Dendritic cell treated with granulocyte-macrophage colony-stimulating factor and Interleukin-4, amounts not matched to agents 40 ng/mL and 50 ng/mL, for 4 days (primary cell): ENCODE data around the gene HSPA1B.
A peak's percentile ranks its signal among the peaks of the same experiment; 100 is the strongest.

Experiments
- H3K27ac Mint-ChIP-seq: one replicate; pipeline ENCODE4 v1.8.0; 2022; ENCODE audit warnings: mild to moderate bottlenecking, mixed read lengths
- H3K27me3 Mint-ChIP-seq: one replicate; pipeline ENCODE4 v1.8.0; 2022; ENCODE audit warnings: mild to moderate bottlenecking, mixed read lengths
- H3K36me3 Mint-ChIP-seq: one replicate; pipeline ENCODE4 v1.8.0; 2022; ENCODE audit warnings: low read depth, mixed read lengths
- H3K4me1 Mint-ChIP-seq: one replicate; pipeline ENCODE4 v1.8.0; 2022; ENCODE audit warnings: low read depth, mixed read lengths
- H3K4me3 Mint-ChIP-seq: one replicate; pipeline ENCODE4 v1.8.0; 2022; ENCODE audit warnings: mild to moderate bottlenecking, moderate library complexity, mixed read lengths
- H3K9me3 Mint-ChIP-seq: one replicate; pipeline ENCODE4 v1.8.0; 2022; ENCODE audit warnings: mixed read lengths
- intact Hi-C: fragments of 100-400 bp; cut with micrococcal nuclease; formaldehyde crosslinking; loops from one replicate; pipeline ENCODE4 v1.15.0; 2022

Gene HSPA1B

GRCh38 chr6:31827286-31828079, at the start of gene HSPA1B:
HSPA1B (plus strand) TSS chr6:31827738; CDS start chr6:31827951, 213 bp downstream.
- H3K36me3 Mint-ChIP-seq: peaks cover 19% of the 10 kb centered on the region
- peak within 1 kb of the TSS; percentile 90 for H3K4me3 Mint-ChIP-seq
- no peaks in the 10 kb centered on the region for H3K27me3 Mint-ChIP-seq
- no peaks in the 10 kb centered on the region for H3K9me3 Mint-ChIP-seq
- peak within 1 kb of the TSS; percentile 91 for H3K27ac Mint-ChIP-seq
- intact Hi-C loops: no loop called here
- peaks cover 45% of the 10 kb centered on the region for H3K4me1 Mint-ChIP-seq

GRCh38 chr6:31778193-31778592, 49.3 kb upstream of the HSPA1B start:
- Mint-ChIP-seq H3K36me3 (peaks cover 53% of the 10 kb centered on the region), H3K4me3 (no peak overlapping the region), H3K4me1 (peaks cover 38% of the 10 kb centered on the region), H3K27me3 (peaks cover 4% of the 10 kb centered on the region), H3K27ac (no peak overlapping the region), H3K9me3 (no peaks in the 10 kb centered on the region)
- intact Hi-C loops: no loop called here

- intact Hi-C loops: no loop called here
- Mint-ChIP-seq H3K9me3 (no peaks in the 10 kb centered on the region), H3K36me3 (peaks cover 63% of the 10 kb centered on the region), H3K4me3 (no peak overlapping the region), H3K27me3 (peaks cover 4% of the 10 kb centered on the region), H3K4me1 (peaks cover 37% of the 10 kb centered on the region), H3K27ac (no peak overlapping the region)
Observed at GRCh38 chr6:31778999-31779885, 48.3 kb upstream of the HSPA1B start.

GRCh38 chr6:31779908-31780307, 47.6 kb upstream of the HSPA1B start:
- H3K9me3 Mint-ChIP-seq: no peaks in the 10 kb centered on the region
- H3K4me1 Mint-ChIP-seq: peaks cover 37% of the 10 kb centered on the region
- intact Hi-C loops: no loop called here
- peaks cover 4% of the 10 kb centered on the region for H3K27me3 Mint-ChIP-seq
- peaks cover 69% of the 10 kb centered on the region for H3K36me3 Mint-ChIP-seq
- no peak overlapping the region for H3K27ac Mint-ChIP-seq
- H3K4me3 Mint-ChIP-seq: no peak overlapping the region

- H3K36me3 Mint-ChIP-seq: peaks cover 77% of the 10 kb centered on the region
- no peak overlapping the region for H3K27ac Mint-ChIP-seq
- no peaks in the 10 kb centered on the region for H3K9me3 Mint-ChIP-seq
- H3K4me1 Mint-ChIP-seq: peaks cover 29% of the 10 kb centered on the region
- intact Hi-C loops: no loop called here
- H3K4me3 Mint-ChIP-seq: no peak overlapping the region
- peaks cover 4% of the 10 kb centered on the region for H3K27me3 Mint-ChIP-seq
Observed at GRCh38 chr6:31780507-31781243, 46.9 kb upstream of the HSPA1B start.

- H3K4me1 Mint-ChIP-seq: peaks cover 21% of the 10 kb centered on the region
- peaks cover 1% of the 10 kb centered on the region for H3K27me3 Mint-ChIP-seq
Observed at GRCh38 chr6:31781244-31782125, 46.1 kb upstream of the HSPA1B start.

GRCh38 chr6:31782126-31782855, 45.2 kb upstream of the HSPA1B start:
- peaks cover 13% of the 10 kb centered on the region for H3K4me1 Mint-ChIP-seq
- H3K27ac Mint-ChIP-seq: no peak overlapping the region
- H3K36me3 Mint-ChIP-seq: peaks cover 93% of the 10 kb centered on the region
- H3K4me3 Mint-ChIP-seq: no peak overlapping the region
- H3K9me3 Mint-ChIP-seq: no peaks in the 10 kb centered on the region
- intact Hi-C loops: no loop called here
- H3K27me3 Mint-ChIP-seq: no peaks in the 10 kb centered on the region

More at GRCh38 chr6:31781244-31782125, 46.1 kb upstream of the HSPA1B start:
- Mint-ChIP-seq H3K9me3 (no peaks in the 10 kb centered on the region), H3K27ac (no peak overlapping the region), H3K4me3 (no peak overlapping the region), H3K36me3 (peaks cover 85% of the 10 kb centered on the region)
- intact Hi-C loops: no loop called here

GRCh38 chr6:31784098-31784925, 43.2 kb upstream of the HSPA1B start:
- Mint-ChIP-seq H3K4me1 (peaks cover 4% of the 10 kb centered on the region), H3K27ac (no peak overlapping the region), H3K9me3 (no peaks in the 10 kb centered on the region), H3K27me3 (no peaks in the 10 kb centered on the region), H3K4me3 (no peak overlapping the region), H3K36me3 (peaks cover 84% of the 10 kb centered on the region)
- intact Hi-C loops: no loop called here

- H3K27ac Mint-ChIP-seq: no peak overlapping the region
- H3K9me3 Mint-ChIP-seq: no peaks in the 10 kb centered on the region
- peaks cover 83% of the 10 kb centered on the region for H3K36me3 Mint-ChIP-seq
- H3K27me3 Mint-ChIP-seq: no peaks in the 10 kb centered on the region
- intact Hi-C loops: no loop called here
- H3K4me3 Mint-ChIP-seq: no peak overlapping the region
- peaks cover 11% of the 10 kb centered on the region for H3K4me1 Mint-ChIP-seq
Observed at GRCh38 chr6:31785475-31785874, 42.1 kb upstream of the HSPA1B start.

GRCh38 chr6:31791324-31792089, 36.0 kb upstream of the HSPA1B start:
- no peaks in the 10 kb centered on the region for H3K27me3 Mint-ChIP-seq
- intact Hi-C loops: loop anchor here (5.0 kb wide), 1 partner anchor 41 kb away; no protein-coding TSS in a partner anchor
- H3K27ac Mint-ChIP-seq: peak overlapping the region; percentile 88
- peaks cover 56% of the 10 kb centered on the region for H3K4me1 Mint-ChIP-seq
- H3K36me3 Mint-ChIP-seq: peaks cover 71% of the 10 kb centered on the region
- H3K4me3 Mint-ChIP-seq: no peak overlapping the region
- no peaks in the 10 kb centered on the region for H3K9me3 Mint-ChIP-seq

- no peak overlapping the region for H3K27ac Mint-ChIP-seq
- H3K9me3 Mint-ChIP-seq: no peaks in the 10 kb centered on the region
- intact Hi-C loops: loop anchor here (5.0 kb wide), 1 partner anchor 40 kb away; no protein-coding TSS in a partner anchor
- no peak overlapping the region for H3K4me3 Mint-ChIP-seq
- peaks cover 56% of the 10 kb centered on the region for H3K4me1 Mint-ChIP-seq
- H3K27me3 Mint-ChIP-seq: no peaks in the 10 kb centered on the region
- H3K36me3 Mint-ChIP-seq: peaks cover 69% of the 10 kb centered on the region
Observed at GRCh38 chr6:31792090-31792374, 35.5 kb upstream of the HSPA1B start.
